ENCODE results near the gene MT1G.

Gene MT1G

DNA sequence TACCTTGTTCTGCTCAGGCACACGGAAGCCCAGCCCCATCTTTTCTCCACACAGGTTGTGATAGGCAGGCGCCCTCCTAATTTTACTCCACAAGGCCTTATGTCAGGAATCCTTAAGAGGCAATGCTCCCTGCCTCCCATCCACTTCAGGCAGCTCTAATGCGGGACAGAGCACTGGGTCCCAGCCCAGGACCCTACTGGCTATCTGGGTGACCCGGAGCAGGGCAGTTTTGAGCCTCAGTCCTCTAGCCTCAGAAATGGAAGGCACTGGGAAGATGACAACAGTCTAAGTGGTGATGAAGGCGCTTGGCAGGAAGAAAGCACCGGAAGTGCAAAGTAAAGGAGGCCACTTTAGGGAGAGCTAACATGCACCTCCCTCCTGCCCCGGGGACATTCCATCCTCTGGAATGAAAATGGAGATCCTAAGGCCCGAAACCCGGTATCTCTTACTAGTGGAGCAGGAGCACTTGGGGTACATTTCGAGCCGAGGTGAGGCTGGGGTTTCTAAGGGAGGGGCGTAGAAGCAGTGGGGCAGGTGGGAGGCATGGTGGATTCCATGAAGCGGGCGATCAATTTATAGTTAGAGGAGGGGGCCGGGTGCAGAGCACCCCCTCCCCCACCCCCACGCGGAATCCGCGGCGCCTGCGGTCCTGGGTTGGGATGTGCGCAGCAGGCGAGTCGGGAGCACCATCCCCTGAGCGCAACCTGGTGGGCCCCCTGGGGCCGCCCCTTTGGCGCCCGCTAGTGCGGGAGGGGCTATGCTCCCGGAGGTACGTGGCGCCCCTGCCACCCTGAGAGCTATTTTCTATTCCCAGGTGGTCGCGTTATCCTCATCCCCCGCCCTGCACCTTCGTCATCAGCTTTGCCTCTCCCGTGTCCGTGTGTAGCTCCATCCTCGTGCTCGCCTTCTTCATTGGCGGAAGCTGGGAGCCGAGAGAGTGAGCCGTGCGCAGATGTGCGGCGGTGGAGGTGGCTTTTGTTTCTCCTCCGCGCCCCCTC lies 5.2 kb downstream of the MT1G start:
- DNase-seq: peak in 1 of 2 experiments; percentile 15

DNA sequence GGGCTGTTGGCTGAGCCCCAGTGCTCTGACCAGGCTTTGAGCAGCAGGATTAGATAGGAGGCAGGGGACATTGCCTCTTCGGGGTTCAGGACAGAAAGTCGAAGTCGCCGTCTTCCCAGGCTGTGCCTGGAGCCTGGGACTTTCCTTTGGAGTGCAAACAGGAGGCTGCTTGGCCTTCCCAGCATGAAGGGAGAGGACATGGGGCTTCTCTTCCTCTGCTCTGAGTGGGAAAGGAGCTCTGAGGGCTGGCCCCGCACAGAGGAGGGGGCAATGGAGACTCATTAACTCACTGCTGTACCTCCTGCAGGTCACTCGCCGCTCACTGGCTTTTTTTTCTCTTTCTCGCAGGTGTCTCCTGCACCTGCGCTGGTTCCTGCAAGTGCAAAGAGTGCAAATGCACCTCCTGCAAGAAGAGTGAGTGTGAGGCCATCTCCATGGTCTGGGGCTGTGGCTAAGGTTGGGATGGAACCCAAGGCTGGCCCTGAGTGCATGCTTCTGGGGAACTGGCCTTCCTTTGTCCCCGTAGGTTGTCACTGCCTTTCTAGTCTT lies 9.5 kb downstream of the MT1G start:
- peak in 1 of 2 experiments; percentile 15 for DNase-seq

GRCh38 chr16:56657555-56658326 lies 10.1 kb downstream of the MT1G start, which contains the start of gene MT1F:
Gene MT1F (plus strand): TSS chr16:56657959. CDS start chr16:56658059, 100 bp downstream.
- DNase-seq: peak; percentile 59 to 86

- DNase-seq: no peak
Observed at GRCh38 chr16:56653218-56653617, 14.6 kb downstream of the MT1G start.

GRCh38 chr16:56652600-56652999 lies 15.3 kb downstream of the MT1G start:
- no peak for DNase-seq

- no peak for DNase-seq
Observed at GRCh38 chr16:56651586-56651985, 16.3 kb downstream of the MT1G start, which contains the start of gene MT1B. Gene MT1B (plus strand): TSS chr16:56651886. CDS start chr16:56651954, 68 bp downstream.

- no peak for DNase-seq
Observed at GRCh38 chr16:56649820-56650219, 18.0 kb downstream of the MT1G start.

DNA sequence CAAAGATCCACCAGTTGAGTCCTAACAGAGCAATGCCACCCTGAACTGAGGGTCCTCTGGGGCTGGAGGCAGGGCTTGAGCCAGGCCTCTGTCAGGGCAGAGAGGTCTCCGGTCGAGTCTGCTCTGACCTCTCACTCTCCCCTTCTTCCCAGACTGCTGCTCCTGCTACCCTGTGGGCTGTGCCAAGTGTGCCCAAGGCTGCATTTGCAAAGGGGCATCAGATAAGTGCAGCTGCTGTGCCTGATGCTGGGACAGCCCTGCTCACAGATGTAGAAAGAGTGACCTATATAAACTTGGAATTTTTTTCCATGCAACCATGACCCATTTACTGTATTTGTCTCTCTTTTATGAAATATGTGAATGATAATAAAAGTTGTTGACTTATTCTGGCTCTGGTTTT lies 18.6 kb downstream of the MT1G start:
- DNase-seq: no peak

DNA sequence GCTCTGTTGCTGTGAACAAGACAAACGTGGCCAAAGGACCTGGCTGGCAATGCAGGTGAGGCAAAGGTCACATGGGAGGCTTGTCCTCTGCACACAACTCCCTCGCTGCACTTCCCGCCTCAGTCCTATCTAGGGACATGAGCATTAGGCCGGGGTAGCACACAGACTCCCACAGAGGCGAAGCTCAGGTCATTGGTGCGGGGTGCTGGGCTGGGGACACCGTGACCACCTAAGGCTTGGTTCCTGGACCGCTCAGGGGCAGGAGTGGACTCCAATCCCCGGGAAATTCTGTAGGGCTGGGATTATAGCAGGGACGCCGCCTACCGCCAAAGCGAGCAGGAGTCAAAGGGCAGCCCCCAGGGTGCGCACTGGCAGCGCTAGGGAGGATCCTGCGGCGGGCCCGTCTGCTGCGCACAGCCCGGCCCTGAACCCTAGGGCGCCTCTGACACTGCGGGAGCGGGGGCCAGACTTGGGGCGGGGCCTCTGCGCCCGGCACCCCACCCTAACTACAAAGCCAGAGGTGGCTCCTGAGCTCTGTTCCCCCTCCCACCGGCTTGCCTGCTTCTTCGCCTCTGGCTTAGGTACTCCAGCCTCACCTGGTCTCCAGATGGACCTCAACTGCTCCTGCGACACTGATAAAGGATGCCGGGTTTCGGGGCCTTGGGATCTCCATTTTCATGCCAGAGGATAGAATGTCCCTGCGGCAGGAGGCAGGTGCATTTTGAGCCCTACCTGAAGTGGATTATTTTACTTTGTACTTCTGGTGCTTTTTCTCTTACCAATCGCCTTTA lies 20.0 kb downstream of the MT1G start:
- DNase-seq: no peak

- no peak for DNase-seq
Observed at GRCh38 chr16:56645838-56646237, 22.0 kb downstream of the MT1G start.

DNA sequence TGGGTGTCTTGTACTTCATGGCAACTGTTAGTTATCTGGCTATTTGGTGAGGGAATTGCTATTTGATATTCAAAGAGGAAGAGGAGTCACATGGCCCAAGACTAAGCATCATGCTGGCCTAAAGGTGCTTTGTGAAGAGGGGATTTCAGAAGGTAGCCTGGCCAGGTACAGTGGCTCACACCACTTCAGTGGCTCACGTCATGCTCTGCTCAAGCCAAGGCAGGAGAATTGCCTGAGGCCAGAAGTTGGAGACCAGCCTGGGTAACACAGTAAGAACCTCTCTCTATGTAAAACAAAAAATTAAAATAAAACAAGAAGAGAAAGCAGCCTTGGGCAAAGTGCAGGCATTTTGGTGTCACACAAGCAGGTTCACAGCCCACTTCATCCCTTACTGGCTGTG lies 22.6 kb downstream of the MT1G start:
- DNase-seq: no peak

GRCh38 chr16:56643833-56644232 lies 24.0 kb downstream of the MT1G start:
- no peak for DNase-seq

DNA sequence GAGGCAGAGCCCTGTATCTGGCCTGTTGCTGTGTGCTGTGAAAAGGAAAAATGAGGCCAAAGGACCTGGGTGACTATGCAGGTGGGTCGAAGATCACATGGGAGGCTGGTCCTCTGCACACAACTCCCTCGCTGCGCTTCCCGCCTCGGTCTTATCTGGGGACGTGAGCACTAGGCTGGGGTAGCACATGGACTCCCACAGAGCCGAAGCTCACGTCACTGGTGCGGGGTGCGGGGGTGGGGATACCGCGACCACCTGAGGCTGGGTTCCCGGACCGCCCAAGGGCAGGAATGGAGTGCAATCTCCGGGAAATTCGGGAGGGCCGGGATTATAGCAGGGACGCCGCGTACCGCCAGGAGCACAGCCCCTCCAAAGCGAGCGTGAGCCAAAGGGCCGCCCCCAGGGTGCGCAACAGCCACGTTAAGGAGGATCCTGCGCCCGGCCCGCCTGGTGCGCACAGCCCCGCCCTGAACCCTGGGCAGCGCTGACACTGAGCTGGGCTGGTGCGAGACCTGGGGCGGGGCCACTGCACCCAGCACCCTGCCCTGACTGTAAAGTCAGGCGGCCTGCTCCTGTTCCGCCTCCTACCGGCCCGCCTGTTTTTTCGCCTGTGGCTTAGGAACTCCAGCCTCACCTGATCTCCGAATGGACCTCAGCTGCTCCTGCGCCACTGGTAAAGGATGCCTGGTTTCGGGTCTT lies 24.6 kb downstream of the MT1G start:
- DNase-seq: no peak

DNA sequence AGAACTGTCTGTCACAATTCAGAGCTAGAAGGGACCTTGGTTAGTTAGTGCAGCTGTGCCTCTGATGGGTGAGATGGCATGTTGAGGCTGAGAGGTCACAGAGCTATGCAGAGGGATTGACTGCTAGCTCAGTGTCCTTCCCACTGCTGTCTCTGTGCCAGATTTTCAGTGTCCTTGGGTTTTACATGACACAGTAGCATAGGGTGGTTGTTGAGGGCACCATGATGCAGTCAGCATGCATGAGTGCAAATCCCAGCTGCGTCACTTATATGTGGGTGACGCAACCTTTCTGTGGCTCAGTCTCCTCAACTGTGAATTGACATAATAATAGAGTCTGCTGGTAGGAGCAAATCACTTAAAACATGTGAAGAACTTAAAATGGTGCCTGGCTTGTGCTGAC lies 26.7 kb downstream of the MT1G start:
- DNase-seq: no peak

DNA sequence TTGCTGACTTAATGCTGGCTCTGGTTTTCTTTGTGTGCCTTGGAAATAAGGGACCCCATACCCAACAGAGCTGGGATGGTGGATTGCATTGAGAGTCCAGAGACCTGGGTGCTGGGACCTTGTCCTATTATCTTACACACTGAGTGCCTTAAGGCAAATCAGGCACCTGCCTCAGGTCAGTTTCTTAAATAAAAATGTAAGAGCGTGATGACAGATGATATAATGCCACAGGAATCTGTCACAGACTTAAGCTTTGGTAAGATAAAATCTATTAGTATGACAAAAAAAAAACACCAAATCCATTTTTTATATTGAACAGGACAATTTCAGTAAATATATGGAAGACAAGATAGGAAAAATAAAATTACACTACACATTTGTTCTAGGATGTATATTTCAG lies 27.8 kb downstream of the MT1G start:
- DNase-seq: no peak

DNA sequence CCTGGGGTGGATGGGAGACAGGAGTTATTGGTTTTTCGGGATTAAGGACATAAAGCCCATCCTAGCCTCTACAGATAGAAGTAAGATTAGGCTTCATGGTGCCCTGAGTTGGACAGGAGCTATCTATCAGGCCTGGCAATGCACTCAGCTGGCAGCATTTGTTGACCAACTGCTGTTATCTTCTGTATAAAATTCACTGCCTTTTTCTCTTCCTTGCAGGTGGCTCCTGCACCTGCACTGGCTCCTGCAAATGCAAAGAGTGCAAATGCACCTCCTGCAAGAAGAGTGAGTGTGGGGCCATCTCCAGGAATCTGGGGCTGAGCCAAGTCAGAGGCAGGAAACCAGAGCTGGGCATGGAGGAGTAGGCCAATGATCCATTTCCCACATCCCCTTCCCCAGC lies 28.8 kb downstream of the MT1G start:
- DNase-seq: no peak

- DNase-seq: peak in 1 of 2 experiments; percentile 43
Observed at GRCh38 chr16:56637814-56638750, 29.8 kb downstream of the MT1G start, which contains the start of gene MT1A. Gene MT1A (plus strand): TSS chr16:56638666. CDS start chr16:56638739, 73 bp downstream.

DNA sequence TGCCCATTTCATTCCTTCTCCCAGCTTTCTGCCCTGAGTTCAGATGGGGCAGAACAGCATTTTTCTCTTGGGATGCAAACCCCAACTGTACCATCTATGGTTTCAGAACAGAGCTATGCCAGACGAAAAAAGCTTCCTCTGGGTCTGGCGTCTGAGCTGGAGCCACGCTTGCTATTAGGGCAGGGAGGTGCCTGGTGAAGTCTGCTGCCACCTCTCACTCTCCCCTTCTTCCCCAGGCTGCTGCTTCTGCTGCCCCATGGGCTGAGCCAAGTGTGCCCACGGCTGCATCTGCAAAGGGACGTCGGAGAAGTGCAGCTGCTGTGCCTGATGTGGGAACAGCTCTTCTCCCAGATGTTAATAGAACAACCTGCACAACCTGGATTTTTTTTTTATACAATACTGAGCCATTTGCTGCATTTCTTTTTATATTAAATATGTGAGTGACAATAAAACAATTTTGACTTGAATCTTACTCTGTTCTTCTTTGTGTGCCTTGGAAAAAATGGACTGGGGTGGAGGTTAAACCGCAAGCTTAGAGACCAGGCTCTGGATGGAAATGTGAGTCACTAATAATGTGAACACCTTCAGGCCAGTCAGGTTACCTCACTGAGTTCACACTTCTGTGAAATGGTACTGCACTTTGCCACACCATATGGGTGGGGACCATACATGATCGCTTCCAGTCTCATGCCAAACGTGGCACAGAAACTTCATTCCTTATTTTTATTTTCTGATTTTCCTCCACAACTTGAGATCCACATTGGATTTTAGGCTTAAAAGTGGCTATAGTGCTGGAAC lies 31.1 kb downstream of the MT1G start:
- no peak for DNase-seq

DNA sequence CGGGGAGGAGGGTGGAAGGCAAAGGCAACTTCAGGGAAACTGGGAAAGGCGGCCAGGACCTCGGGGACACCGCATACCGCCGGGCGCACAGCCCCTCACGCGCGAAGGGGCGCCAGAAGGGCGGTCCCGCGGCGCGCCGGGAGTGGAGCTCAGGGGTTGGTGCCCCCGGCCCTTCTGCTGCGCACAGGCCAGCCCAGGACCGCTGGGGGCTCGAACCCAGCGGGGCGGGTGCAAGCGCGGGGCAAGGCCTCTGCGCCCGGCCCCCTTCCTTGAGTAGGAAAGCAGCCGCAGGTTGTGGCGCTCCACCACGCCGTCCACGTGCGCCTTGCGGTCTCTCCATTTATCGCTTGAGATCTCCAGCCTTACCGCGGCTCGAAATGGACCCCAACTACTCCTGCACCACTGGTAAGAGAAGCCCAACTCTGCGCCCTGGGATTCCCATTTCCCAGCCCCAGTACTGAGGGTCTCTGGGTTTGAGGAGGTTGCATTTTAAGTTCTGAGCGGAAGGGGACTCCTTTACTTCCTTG lies 32.4 kb downstream of the MT1G start:
- no peak for DNase-seq

Data from NCI-H526 (cell line).